ENCODE data around the gene FBH1.

DNA sequence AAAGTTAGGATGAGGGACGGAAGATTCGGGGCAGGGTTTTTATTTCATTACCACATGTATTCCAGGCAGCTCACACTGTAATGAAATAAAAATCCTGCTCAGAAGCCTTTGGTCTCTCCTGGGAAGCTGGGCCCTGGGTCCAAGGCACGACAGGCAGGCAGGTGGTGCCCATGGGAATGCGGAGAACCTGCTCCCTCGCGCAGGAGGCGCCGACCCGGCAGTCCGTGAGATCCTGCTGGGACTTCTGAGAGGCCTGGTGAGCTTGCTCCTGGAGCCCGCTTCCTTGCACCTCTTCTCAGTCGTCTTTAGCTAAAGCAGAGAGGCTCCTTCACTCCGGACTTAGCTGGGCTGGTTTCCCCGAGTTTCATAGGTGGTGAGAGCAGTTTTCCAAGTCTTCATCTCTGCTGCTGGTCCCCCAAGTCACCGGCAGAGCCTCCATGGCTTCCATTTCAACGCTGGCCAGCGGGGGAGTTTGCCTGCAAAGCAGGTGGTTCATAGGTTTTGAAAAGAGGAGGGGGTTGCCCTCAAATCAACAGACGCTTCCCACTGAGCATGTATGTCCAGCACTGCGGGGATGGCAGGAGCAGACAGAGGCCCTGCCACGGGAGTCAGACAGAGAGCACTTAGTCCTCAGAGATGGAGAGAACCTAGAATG is 62.8 kb downstream of the FBH1 start:
- TF ChIP-seq, protein P1, sequence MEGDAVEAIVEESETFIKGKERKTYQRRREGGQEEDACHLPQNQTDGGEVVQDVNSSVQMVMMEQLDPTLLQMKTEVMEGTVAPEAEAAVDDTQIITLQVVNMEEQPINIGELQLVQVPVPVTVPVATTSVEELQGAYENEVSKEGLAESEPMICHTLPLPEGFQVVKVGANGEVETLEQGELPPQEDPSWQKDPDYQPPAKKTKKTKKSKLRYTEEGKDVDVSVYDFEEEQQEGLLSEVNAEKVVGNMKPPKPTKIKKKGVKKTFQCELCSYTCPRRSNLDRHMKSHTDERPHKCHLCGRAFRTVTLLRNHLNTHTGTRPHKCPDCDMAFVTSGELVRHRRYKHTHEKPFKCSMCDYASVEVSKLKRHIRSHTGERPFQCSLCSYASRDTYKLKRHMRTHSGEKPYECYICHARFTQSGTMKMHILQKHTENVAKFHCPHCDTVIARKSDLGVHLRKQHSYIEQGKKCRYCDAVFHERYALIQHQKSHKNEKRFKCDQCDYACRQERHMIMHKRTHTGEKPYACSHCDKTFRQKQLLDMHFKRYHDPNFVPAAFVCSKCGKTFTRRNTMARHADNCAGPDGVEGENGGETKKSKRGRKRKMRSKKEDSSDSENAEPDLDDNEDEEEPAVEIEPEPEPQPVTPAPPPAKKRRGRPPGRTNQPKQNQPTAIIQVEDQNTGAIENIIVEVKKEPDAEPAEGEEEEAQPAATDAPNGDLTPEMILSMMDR (IDR thresholded peaks at IDR 0.05; ENCODE audit: borderline replicate concordance, extremely low read depth, low read length, poor library complexity, severe bottlenecking): no peak
- TF ChIP-seq EZH2 (IDR thresholded peaks at IDR 0.05; ENCODE audit: borderline replicate concordance, low read depth, low read length, severe bottlenecking): no peak

All from DND-41 (cell line).